SK-N-SH (cell line): Measurements from ENCODE around the gene FETUB. TPM values are rescaled to one million over a fixed set of nuclear protein-coding genes. Genes with fewer than 3 reads are reported as not detected.

ENCODE experiments used
- CTCF ChIA-PET: fragments of 300-600, 350-600 bp; formaldehyde crosslinking; extraction: SDS; loops from one replicate; lab custom pipeline; 2021; lab: Yijun Ruan, JAX
- POLR2A ChIA-PET: fragments of 350-600 bp; sonication (Branson Sonifier 250); formaldehyde crosslinking; extraction: SDS; loops from one replicate; lab custom pipeline; 2020; ENCODE audit warnings: antibody characterized with exemption, inconsistent platforms; lab: Yijun Ruan, JAX
- DNase-seq: peaks from one replicate; pipeline ENCODE4 v3.0.0; 2012
- H2AFZ ChIP-seq: fragments of 200-600 bp; sonication (generic); 2 replicates; pipeline ENCODE4 v1.8.1; 2016; ENCODE audit warnings: antibody characterized with exemption, mild to moderate bottlenecking, low read depth
- H3F3A ChIP-seq: fragments of 200-600 bp; sonication (generic); replicated peaks from 2 replicates; pipeline ENCODE3; 2016; ENCODE audit warnings: antibody characterized with exemption, mild to moderate bottlenecking; ENCODE audit not compliant: insufficient read depth
- H3K27ac ChIP-seq, 2 experiments: fragments of 200-500 bp in 1 of 2; fragments of 200-600 bp in 1 of 2; sonication (Bioruptor generic) in 1 of 2; sonication (generic), shearing (Covaris generic) in 1 of 2; 2 replicates each; pipeline versions ENCODE4 v1.5.1 to v1.6.1; 2014 to 2016; ENCODE audit warnings: low read depth in 2 of 2, inconsistent platforms in 1 of 2, low read length in 1 of 2, mild to moderate bottlenecking in 1 of 2, mixed read lengths in 1 of 2
- H3K27me3 ChIP-seq: fragments of 200-600 bp; sonication (generic), shearing (Covaris generic); 2 replicates; pipeline ENCODE4 v1.6.1; 2016; ENCODE audit warnings: mixed run types; ENCODE audit not compliant: insufficient read depth
- H3K36me3 ChIP-seq, 2 experiments: fragments of 200-500 bp in 1 of 2; fragments of 200-600 bp in 1 of 2; sonication (Bioruptor generic) in 1 of 2; sonication (generic) in 1 of 2; replicated peaks in 1 of 2; 2 replicates each; pipeline versions ENCODE3 to v1.5.1; 2014 to 2016; ENCODE audit warnings: low read length in 1 of 2, mild to moderate bottlenecking in 1 of 2; ENCODE audit not compliant: insufficient read depth in 2 of 2, control insufficient read depth in 1 of 2
- H3K4me1 ChIP-seq, 2 experiments: fragments of 200-500 bp in 1 of 2; fragments of 200-600 bp in 1 of 2; sonication (Bioruptor generic) in 1 of 2; sonication (generic), shearing (Covaris generic) in 1 of 2; 2 replicates each; pipeline versions ENCODE4 v1.5.1 to v1.6.1; 2014 to 2016; ENCODE audit warnings: low read depth in 1 of 2, low read length in 1 of 2, mixed run types in 1 of 2; ENCODE audit not compliant: insufficient read depth in 2 of 2, control insufficient read depth in 1 of 2
- H3K4me2 ChIP-seq: fragments of 200-600 bp; sonication (generic), shearing (Covaris generic); 2 replicates; pipeline ENCODE4 v1.6.1; 2017; ENCODE audit warnings: mixed run types
- H3K4me3 ChIP-seq, 2 experiments: fragments of 200-500 bp in 1 of 2; fragments of 200-600 bp in 1 of 2; sonication (Bioruptor generic) in 1 of 2; sonication (generic), shearing (Covaris generic) in 1 of 2; 2 replicates each; pipeline versions ENCODE4 v1.5.1 to v1.8.1; 2014 to 2016; ENCODE audit warnings: low read depth in 2 of 2, inconsistent platforms in 1 of 2, low read length in 1 of 2, mild to moderate bottlenecking in 1 of 2, mixed read lengths in 1 of 2, moderate library complexity in 1 of 2
- H3K79me2 ChIP-seq: fragments of 200-600 bp; sonication (generic); 2 replicates; pipeline ENCODE4 v1.8.1; 2017; ENCODE audit warnings: mild to moderate bottlenecking; ENCODE audit not compliant: insufficient read depth
- H3K9ac ChIP-seq: fragments of 200-600 bp; sonication (generic); 2 replicates; pipeline ENCODE4 v1.6.1; 2017; ENCODE audit warnings: mixed run types
- H3K9me2 ChIP-seq: fragments of 200-600 bp; sonication (generic); 2 replicates; pipeline ENCODE4 v1.6.1; 2017; ENCODE audit warnings: mixed run types
- H3K9me3 ChIP-seq: fragments of 200-600 bp; sonication (generic); 2 replicates; pipeline ENCODE4 v1.6.1; 2017; ENCODE audit warnings: mixed run types, mild to moderate bottlenecking, moderate library complexity
- H4K20me1 ChIP-seq: fragments of 200-600 bp; sonication (generic); 2 replicates; pipeline ENCODE4 v1.6.1; 2017; ENCODE audit warnings: mild to moderate bottlenecking, mixed run types; ENCODE audit not compliant: insufficient read depth
- CHD2 ChIP-seq: fragments of 150-350 bp; IDR thresholded peaks from 2 replicates; pipeline ENCODE4 v1.6.1; 2018; ENCODE audit warnings: low read length; ENCODE audit not compliant: partially characterized antibody
- EP300 ChIP-seq, 2 experiments: IDR thresholded peaks; 2 replicates each; pipeline versions ENCODE4 v1.4.0 to v1.6.1; 2012; ENCODE audit warnings: borderline replicate concordance in 1 of 2, low read depth in 1 of 2, low read length in 1 of 2
- GABPA ChIP-seq: IDR thresholded peaks from 2 replicates; pipeline ENCODE4 v1.4.0; 2012; ENCODE audit warnings: low read depth, mild to moderate bottlenecking
- JUND ChIP-seq: IDR thresholded peaks from 2 replicates; pipeline ENCODE4 v1.4.0; 2012
- NRF1 ChIP-seq: IDR thresholded peaks from 2 replicates; pipeline ENCODE4 v1.6.1; 2012; ENCODE audit warnings: low read depth, mild to moderate bottlenecking, low read length
- POLR2AphosphoS5 ChIP-seq: IDR thresholded peaks from 2 replicates; pipeline ENCODE4 v1.6.1; 2012; ENCODE audit warnings: low read depth, low read length
- RCOR1 ChIP-seq: fragments of 150-350 bp; IDR thresholded peaks from 2 replicates; pipeline ENCODE4 v1.6.1; 2017; ENCODE audit warnings: antibody characterized with exemption, low read length
- SIN3A ChIP-seq: IDR thresholded peaks from 2 replicates; pipeline ENCODE4 v1.6.1; 2012; ENCODE audit warnings: low read depth, mild to moderate bottlenecking, low read length, moderate library complexity, borderline replicate concordance
- SMC3 ChIP-seq: IDR thresholded peaks from 2 replicates; pipeline ENCODE4 v1.6.1; 2012; ENCODE audit warnings: low read depth, low read length, improper control_type of control experiment
- TCF12 ChIP-seq: IDR thresholded peaks from 2 replicates; pipeline ENCODE4 v1.4.0; 2012
- WGBS: methylation state at CpG from one replicate; pipeline ENCODE4 v1.1.6; 2017; ENCODE audit warnings: low lambda C conversion rate; 5-methylcytosine and 5-hydroxymethylcytosine counted together
- polyA plus RNA-seq, 3 experiments: library from polyadenylated mRNA; depleted of rRNA; stranded (reverse); fragments of >200 nt; gene quantifications; 2 replicates each; pipeline ENCODE4 v1.2.3, GENCODE V29; 2012
- TF ChIP-seq, protein P1 (sequence below): IDR thresholded peaks from 2 replicates; pipeline ENCODE4 v1.4.0; 2012; ENCODE audit warnings: low read depth, borderline replicate concordance
- TF ChIP-seq, protein P2 (sequence below): fragments of 200-600 bp; sonication (generic); IDR thresholded peaks from 2 replicates; pipeline ENCODE4 v1.6.1; 2017; ENCODE audit warnings: antibody characterized with exemption, mild to moderate bottlenecking, moderate library complexity
- TF ChIP-seq, protein P3 (sequence below): fragments of 150-350 bp; IDR thresholded peaks from 2 replicates; pipeline ENCODE4 v1.6.1; 2016; ENCODE audit warnings: mild to moderate bottlenecking, low read depth, low read length
- TF ChIP-seq, protein P4 (sequence below): IDR thresholded peaks from 2 replicates; pipeline ENCODE4; 2012
- TF ChIP-seq, protein P5 (sequence below): IDR thresholded peaks from 2 replicates; pipeline ENCODE4 v1.4.0; 2012; ENCODE audit warnings: low read depth, borderline replicate concordance

The FETUB gene
- polyA plus RNA-seq, 1 of the 3 experiments (the other 2 are of a cell fraction), result 0.05 TPM

DNA sequence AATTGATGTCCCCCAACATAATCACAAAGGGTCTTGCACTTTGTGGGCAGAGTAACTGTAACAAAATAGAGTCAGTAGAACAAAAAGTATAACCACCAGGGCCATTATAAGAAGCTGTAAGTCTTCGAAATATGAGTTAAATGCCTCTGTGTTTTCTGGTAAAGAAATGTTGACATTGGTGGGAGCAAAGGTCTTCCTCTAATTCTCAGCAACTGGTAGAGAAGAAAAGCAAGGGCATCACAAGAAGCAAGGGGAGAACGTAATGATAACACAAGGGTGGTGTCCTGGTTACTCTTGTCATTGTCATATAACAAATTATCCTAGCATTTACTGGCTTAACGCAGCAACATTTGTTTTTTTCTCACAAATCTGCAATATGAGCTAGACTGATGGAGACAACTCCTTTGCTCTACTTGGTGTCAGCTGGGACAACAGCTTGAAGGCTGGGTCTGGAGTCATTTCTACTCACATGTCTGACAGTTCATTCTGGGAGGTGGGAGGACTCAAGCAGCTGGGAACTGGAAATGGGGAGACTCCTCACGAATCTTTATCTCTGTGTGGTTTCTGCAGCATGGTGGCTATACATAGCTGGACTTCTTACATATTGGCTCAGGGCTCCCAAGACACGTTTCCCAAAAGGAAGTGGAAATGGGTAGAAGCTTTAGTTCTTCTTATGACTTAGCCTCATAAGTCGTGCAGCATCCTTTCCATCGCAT lies 49.5 kb upstream of the FETUB start:
- DNase-seq, result no peak
- Histone ChIP-seq H3K9ac (no peak overlapping the region), H3K79me2 (no peaks in the 10 kb centered on the region)
- POLR2A ChIA-PET, result no interaction called here
- TF ChIP-seq, protein P1, sequence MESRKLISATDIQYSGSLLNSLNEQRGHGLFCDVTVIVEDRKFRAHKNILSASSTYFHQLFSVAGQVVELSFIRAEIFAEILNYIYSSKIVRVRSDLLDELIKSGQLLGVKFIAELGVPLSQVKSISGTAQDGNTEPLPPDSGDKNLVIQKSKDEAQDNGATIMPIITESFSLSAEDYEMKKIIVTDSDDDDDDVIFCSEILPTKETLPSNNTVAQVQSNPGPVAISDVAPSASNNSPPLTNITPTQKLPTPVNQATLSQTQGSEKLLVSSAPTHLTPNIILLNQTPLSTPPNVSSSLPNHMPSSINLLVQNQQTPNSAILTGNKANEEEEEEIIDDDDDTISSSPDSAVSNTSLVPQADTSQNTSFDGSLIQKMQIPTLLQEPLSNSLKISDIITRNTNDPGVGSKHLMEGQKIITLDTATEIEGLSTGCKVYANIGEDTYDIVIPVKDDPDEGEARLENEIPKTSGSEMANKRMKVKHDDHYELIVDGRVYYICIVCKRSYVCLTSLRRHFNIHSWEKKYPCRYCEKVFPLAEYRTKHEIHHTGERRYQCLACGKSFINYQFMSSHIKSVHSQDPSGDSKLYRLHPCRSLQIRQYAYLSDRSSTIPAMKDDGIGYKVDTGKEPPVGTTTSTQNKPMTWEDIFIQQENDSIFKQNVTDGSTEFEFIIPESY, result no peak
- TF ChIP-seq JUND (no peak), EP300 (IDR thresholded peaks at IDR 0.05; ENCODE audit: borderline replicate concordance in 1 of 2, low read depth in 1 of 2, low read length in 1 of 2) (no peak), CHD2 (no peak), NRF1 (no peak), GABPA (no peak), SMC3 (no peak)
- TF ChIP-seq, protein P2, sequence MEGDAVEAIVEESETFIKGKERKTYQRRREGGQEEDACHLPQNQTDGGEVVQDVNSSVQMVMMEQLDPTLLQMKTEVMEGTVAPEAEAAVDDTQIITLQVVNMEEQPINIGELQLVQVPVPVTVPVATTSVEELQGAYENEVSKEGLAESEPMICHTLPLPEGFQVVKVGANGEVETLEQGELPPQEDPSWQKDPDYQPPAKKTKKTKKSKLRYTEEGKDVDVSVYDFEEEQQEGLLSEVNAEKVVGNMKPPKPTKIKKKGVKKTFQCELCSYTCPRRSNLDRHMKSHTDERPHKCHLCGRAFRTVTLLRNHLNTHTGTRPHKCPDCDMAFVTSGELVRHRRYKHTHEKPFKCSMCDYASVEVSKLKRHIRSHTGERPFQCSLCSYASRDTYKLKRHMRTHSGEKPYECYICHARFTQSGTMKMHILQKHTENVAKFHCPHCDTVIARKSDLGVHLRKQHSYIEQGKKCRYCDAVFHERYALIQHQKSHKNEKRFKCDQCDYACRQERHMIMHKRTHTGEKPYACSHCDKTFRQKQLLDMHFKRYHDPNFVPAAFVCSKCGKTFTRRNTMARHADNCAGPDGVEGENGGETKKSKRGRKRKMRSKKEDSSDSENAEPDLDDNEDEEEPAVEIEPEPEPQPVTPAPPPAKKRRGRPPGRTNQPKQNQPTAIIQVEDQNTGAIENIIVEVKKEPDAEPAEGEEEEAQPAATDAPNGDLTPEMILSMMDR, result no peak
- TF ChIP-seq, protein P3, sequence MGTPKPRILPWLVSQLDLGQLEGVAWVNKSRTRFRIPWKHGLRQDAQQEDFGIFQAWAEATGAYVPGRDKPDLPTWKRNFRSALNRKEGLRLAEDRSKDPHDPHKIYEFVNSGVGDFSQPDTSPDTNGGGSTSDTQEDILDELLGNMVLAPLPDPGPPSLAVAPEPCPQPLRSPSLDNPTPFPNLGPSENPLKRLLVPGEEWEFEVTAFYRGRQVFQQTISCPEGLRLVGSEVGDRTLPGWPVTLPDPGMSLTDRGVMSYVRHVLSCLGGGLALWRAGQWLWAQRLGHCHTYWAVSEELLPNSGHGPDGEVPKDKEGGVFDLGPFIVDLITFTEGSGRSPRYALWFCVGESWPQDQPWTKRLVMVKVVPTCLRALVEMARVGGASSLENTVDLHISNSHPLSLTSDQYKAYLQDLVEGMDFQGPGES, result no peak
- TF ChIP-seq, all 33 proteins: peak for 0
- no peaks in the 10 kb centered on the region for H3K9me3 ChIP-seq
- CTCF ChIA-PET, result interaction anchor here (0.9 to 17.4 kb wide), 3 partner anchors 24 to 607 kb away, joined by 3 to 167 read pairs (median 3); partner anchors contain the start of gene AHSG
- H3K36me3 ChIP-seq, result peaks cover 2 to 5% of the 10 kb centered on the region in 2 experiments
- no peak overlapping the region for H2AFZ ChIP-seq
- H3K4me1 ChIP-seq, result no peaks in the 10 kb centered on the region
- no peaks in the 10 kb centered on the region for H4K20me1 ChIP-seq
- H3K9me2 ChIP-seq, result no peaks in the 10 kb centered on the region
- H3F3A ChIP-seq, result no peaks in the 10 kb centered on the region
- no peak overlapping the region for H3K4me3 ChIP-seq
- H3K27me3 ChIP-seq, result no peaks in the 10 kb centered on the region
- no peak overlapping the region for H3K27ac ChIP-seq
- H3K4me2 ChIP-seq, result no peak overlapping the region
- 71% methylated on average over 7 of the region's 7 CpGs for WGBS

DNA sequence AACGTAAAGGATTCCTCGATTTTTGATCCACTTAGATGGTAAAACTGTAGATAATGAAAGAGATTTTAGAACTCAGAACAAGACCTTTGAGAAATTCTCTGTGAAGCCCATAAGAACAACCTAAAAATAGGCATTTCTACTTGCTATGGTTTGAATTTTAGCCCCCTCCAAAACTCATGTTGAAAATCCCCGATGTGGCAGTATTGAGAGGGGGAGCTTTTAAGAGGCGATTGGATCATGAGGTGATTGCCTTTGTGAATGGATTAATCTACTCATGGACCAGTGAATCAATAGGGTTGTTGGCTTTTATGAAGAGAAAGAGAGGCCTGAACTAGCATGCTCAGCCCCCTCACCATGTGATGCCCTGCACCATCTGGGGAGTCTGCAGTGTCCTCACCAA lies 47.5 kb upstream of the FETUB start:
- Histone ChIP-seq H2AFZ (no peak overlapping the region), H3K4me1 (no peaks in the 10 kb centered on the region), H3K36me3 (no peaks in the 10 kb centered on the region), H3K27me3 (no peaks in the 10 kb centered on the region), H3K9me2 (no peaks in the 10 kb centered on the region), H3K79me2 (no peaks in the 10 kb centered on the region), H4K20me1 (no peaks in the 10 kb centered on the region)
- ChIA-PET CTCF (interaction anchor here (0.8 to 17.4 kb wide), 2 partner anchors 22 to 229 kb away, joined by 3 to 167 read pairs; partner anchors contain the start of gene AHSG), POLR2A (no interaction called here)
- WGBS, result 75% methylated on average over 4 of the region's 4 CpGs
- no peak for DNase-seq
- TF ChIP-seq RCOR1 (no peak), SIN3A (no peak), POLR2AphosphoS5 (no peak), TCF12 (no peak)
- TF ChIP-seq, protein P4, sequence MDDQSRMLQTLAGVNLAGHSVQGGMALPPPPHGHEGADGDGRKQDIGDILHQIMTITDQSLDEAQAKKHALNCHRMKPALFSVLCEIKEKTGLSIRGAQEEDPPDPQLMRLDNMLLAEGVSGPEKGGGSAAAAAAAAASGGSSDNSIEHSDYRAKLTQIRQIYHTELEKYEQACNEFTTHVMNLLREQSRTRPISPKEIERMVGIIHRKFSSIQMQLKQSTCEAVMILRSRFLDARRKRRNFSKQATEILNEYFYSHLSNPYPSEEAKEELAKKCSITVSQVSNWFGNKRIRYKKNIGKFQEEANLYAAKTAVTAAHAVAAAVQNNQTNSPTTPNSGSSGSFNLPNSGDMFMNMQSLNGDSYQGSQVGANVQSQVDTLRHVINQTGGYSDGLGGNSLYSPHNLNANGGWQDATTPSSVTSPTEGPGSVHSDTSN, result no peak
- TF ChIP-seq, protein P5, sequence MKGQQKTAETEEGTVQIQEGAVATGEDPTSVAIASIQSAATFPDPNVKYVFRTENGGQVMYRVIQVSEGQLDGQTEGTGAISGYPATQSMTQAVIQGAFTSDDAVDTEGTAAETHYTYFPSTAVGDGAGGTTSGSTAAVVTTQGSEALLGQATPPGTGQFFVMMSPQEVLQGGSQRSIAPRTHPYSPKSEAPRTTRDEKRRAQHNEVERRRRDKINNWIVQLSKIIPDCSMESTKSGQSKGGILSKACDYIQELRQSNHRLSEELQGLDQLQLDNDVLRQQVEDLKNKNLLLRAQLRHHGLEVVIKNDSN, result no peak
- TF ChIP-seq, all 33 proteins: peak for 0
- no peaks in the 10 kb centered on the region for H3F3A ChIP-seq
- no peaks in the 10 kb centered on the region for H3K9me3 ChIP-seq
- H3K4me2 ChIP-seq, result no peak overlapping the region
- H3K9ac ChIP-seq, result no peak overlapping the region
- no peak overlapping the region for H3K27ac ChIP-seq
- H3K4me3 ChIP-seq, result no peak overlapping the region
